ENCODE results near the gene OOEP. TPM values are rescaled to one million over a fixed set of nuclear protein-coding genes. Genes with fewer than 3 reads are reported as not detected.

Gene OOEP
- total and polyA plus RNA-seq, 5 donors from 2014 or later: 0.23 to 1.1 (median 0.51) TPM

- Mint-ChIP-seq H3K27me3 (peaks cover 69% of the 10 kb centered on the region), H3K36me3 (no peaks in the 10 kb centered on the region), H3K9me3 (peaks cover 0 to 4% (median 0%) of the 10 kb centered on the region in 7 donors), H3K27ac (no peak overlapping the region), H3K4me3 (no peak overlapping the region), H3K4me1 (no peaks in the 10 kb centered on the region)
- Histone ChIP-seq H3K27ac (ENCODE audit: insufficient read depth, low read length, poor library complexity, severe bottlenecking) (no peak overlapping the region), H3K9me3 (ENCODE audit: control insufficient read depth in 2 of 2, low read length in 2 of 2) (no peaks in the 10 kb centered on the region), H3K4me1 (ENCODE audit: control insufficient read depth, insufficient read depth, low read length, poor library complexity, severe bottlenecking) (no peaks in the 10 kb centered on the region), H3K4me3 (ENCODE audit: low read depth, low read length) (no peak overlapping the region), H3K27me3 (ENCODE audit: control insufficient read depth, insufficient read depth, low read length) (peaks cover 16% of the 10 kb centered on the region), H3K36me3 (ENCODE audit: control insufficient read depth, insufficient read depth, low read length) (no peaks in the 10 kb centered on the region)
- ATAC-seq (ENCODE audit: low read depth in 2 of 2) (no peak), DNase-seq (no peak)
Observed at GRCh38 chr6:73348550-73349204, 21.0 kb downstream of the OOEP start.

- peaks cover 0 to 2% (median 0%) of the 10 kb centered on the region in 7 donors for H3K9me3 Mint-ChIP-seq
- H3K4me3 Mint-ChIP-seq: no peak overlapping the region
- no peaks in the 10 kb centered on the region for H3K36me3 Mint-ChIP-seq
- Histone ChIP-seq H3K36me3 (ENCODE audit: control insufficient read depth, insufficient read depth, low read length) (no peaks in the 10 kb centered on the region), H3K9me3 (ENCODE audit: control insufficient read depth in 2 of 2, low read length in 2 of 2) (no peaks in the 10 kb centered on the region), H3K27ac (ENCODE audit: insufficient read depth, low read length, poor library complexity, severe bottlenecking) (no peak overlapping the region), H3K27me3 (ENCODE audit: control insufficient read depth, insufficient read depth, low read length) (peaks cover 5% of the 10 kb centered on the region), H3K4me1 (ENCODE audit: control insufficient read depth, insufficient read depth, low read length, poor library complexity, severe bottlenecking) (no peaks in the 10 kb centered on the region), H3K4me3 (ENCODE audit: low read depth, low read length) (no peak overlapping the region)
- ATAC-seq (ENCODE audit: low read depth in 2 of 2) (no peak), DNase-seq (no peak)
- H3K27ac Mint-ChIP-seq: no peak overlapping the region
- no peaks in the 10 kb centered on the region for H3K4me1 Mint-ChIP-seq
- H3K27me3 Mint-ChIP-seq: peaks cover 47% of the 10 kb centered on the region
Observed at GRCh38 chr6:73343164-73343563, 26.5 kb downstream of the OOEP start.

- peaks cover under 1% of the 10 kb centered on the region for H3K27me3 ChIP-seq (ENCODE audit: control insufficient read depth, insufficient read depth, low read length)
- ATAC-seq (ENCODE audit: low read depth in 2 of 2) (no peak), DNase-seq (no peak)
- peaks cover 39% of the 10 kb centered on the region for H3K27me3 Mint-ChIP-seq
- H3K27ac ChIP-seq (ENCODE audit: insufficient read depth, low read length, poor library complexity, severe bottlenecking): no peak overlapping the region
- H3K36me3 ChIP-seq (ENCODE audit: control insufficient read depth, insufficient read depth, low read length): no peaks in the 10 kb centered on the region
- no peaks in the 10 kb centered on the region for H3K36me3 Mint-ChIP-seq
- no peaks in the 10 kb centered on the region for H3K4me1 ChIP-seq (ENCODE audit: control insufficient read depth, insufficient read depth, low read length, poor library complexity, severe bottlenecking)
- no peaks in the 10 kb centered on the region for H3K9me3 ChIP-seq (ENCODE audit: control insufficient read depth in 2 of 2, low read length in 2 of 2)
- H3K27ac Mint-ChIP-seq: no peak overlapping the region
- no peaks in the 10 kb centered on the region for H3K4me1 Mint-ChIP-seq
- H3K4me3 ChIP-seq (ENCODE audit: low read depth, low read length): no peak overlapping the region
- peaks cover 0 to 2% (median 0%) of the 10 kb centered on the region in 7 donors for H3K9me3 Mint-ChIP-seq
- H3K4me3 Mint-ChIP-seq: no peak overlapping the region
Observed at GRCh38 chr6:73342174-73342573, 27.5 kb downstream of the OOEP start.

- no peaks in the 10 kb centered on the region for H3K4me1 Mint-ChIP-seq
- DNase-seq: no peak
- no peak overlapping the region for H3K4me3 Mint-ChIP-seq
- no peaks in the 10 kb centered on the region for H3K9me3 Mint-ChIP-seq
- H3K27me3 Mint-ChIP-seq: peaks cover 31% of the 10 kb centered on the region
- Histone ChIP-seq H3K9me3 (ENCODE audit: control insufficient read depth in 2 of 2, low read length in 2 of 2) (no peaks in the 10 kb centered on the region), H3K4me1 (ENCODE audit: control insufficient read depth, insufficient read depth, low read length, poor library complexity, severe bottlenecking) (no peaks in the 10 kb centered on the region), H3K27me3 (ENCODE audit: control insufficient read depth, insufficient read depth, low read length) (no peaks in the 10 kb centered on the region), H3K4me3 (ENCODE audit: low read depth, low read length) (no peak overlapping the region), H3K36me3 (ENCODE audit: control insufficient read depth, insufficient read depth, low read length) (no peaks in the 10 kb centered on the region), H3K27ac (ENCODE audit: insufficient read depth, low read length, poor library complexity, severe bottlenecking) (no peak overlapping the region)
- no peak for ATAC-seq (ENCODE audit: low read depth in 2 of 2)
- no peak overlapping the region for H3K27ac Mint-ChIP-seq
- H3K36me3 Mint-ChIP-seq: no peaks in the 10 kb centered on the region
Observed at GRCh38 chr6:73341335-73341734, 28.4 kb downstream of the OOEP start.

- no peak overlapping the region for H3K4me3 ChIP-seq (ENCODE audit: low read depth, low read length)
- Mint-ChIP-seq H3K4me3 (no peak overlapping the region), H3K27ac (no peak overlapping the region), H3K4me1 (no peaks in the 10 kb centered on the region), H3K36me3 (no peaks in the 10 kb centered on the region), H3K27me3 (peaks cover 28% of the 10 kb centered on the region), H3K9me3 (no peaks in the 10 kb centered on the region)
- no peaks in the 10 kb centered on the region for H3K4me1 ChIP-seq (ENCODE audit: control insufficient read depth, insufficient read depth, low read length, poor library complexity, severe bottlenecking)
- DNase-seq (no peak), ATAC-seq (ENCODE audit: low read depth in 2 of 2) (no peak)
- no peaks in the 10 kb centered on the region for H3K9me3 ChIP-seq (ENCODE audit: control insufficient read depth in 2 of 2, low read length in 2 of 2)
- no peaks in the 10 kb centered on the region for H3K27me3 ChIP-seq (ENCODE audit: control insufficient read depth, insufficient read depth, low read length)
- no peaks in the 10 kb centered on the region for H3K36me3 ChIP-seq (ENCODE audit: control insufficient read depth, insufficient read depth, low read length)
- no peak overlapping the region for H3K27ac ChIP-seq (ENCODE audit: insufficient read depth, low read length, poor library complexity, severe bottlenecking)
Observed at GRCh38 chr6:73340048-73340447, 29.6 kb downstream of the OOEP start.

- no peaks in the 10 kb centered on the region for H3K9me3 ChIP-seq (ENCODE audit: control insufficient read depth in 2 of 2, low read length in 2 of 2)
- no peak for DNase-seq
- Mint-ChIP-seq H3K9me3 (no peaks in the 10 kb centered on the region), H3K27me3 (peaks cover 23% of the 10 kb centered on the region), H3K4me3 (no peak overlapping the region), H3K27ac (no peak overlapping the region), H3K4me1 (no peaks in the 10 kb centered on the region), H3K36me3 (no peaks in the 10 kb centered on the region)
- ATAC-seq (ENCODE audit: low read depth in 2 of 2): no peak
- H3K4me3 ChIP-seq (ENCODE audit: low read depth, low read length): no peak overlapping the region
- no peaks in the 10 kb centered on the region for H3K27me3 ChIP-seq (ENCODE audit: control insufficient read depth, insufficient read depth, low read length)
- no peaks in the 10 kb centered on the region for H3K4me1 ChIP-seq (ENCODE audit: control insufficient read depth, insufficient read depth, low read length, poor library complexity, severe bottlenecking)
- H3K27ac ChIP-seq (ENCODE audit: insufficient read depth, low read length, poor library complexity, severe bottlenecking): no peak overlapping the region
- no peaks in the 10 kb centered on the region for H3K36me3 ChIP-seq (ENCODE audit: control insufficient read depth, insufficient read depth, low read length)
Observed at GRCh38 chr6:73339340-73339739, 30.4 kb downstream of the OOEP start.

GRCh38 chr6:73329201-73329600, 40.5 kb downstream of the OOEP start:
- Histone ChIP-seq H3K4me3 (ENCODE audit: low read depth, low read length) (no peak overlapping the region), H3K27me3 (ENCODE audit: control insufficient read depth, insufficient read depth, low read length) (peaks cover 13% of the 10 kb centered on the region), H3K36me3 (ENCODE audit: control insufficient read depth, insufficient read depth, low read length) (no peaks in the 10 kb centered on the region), H3K9me3 (ENCODE audit: control insufficient read depth in 2 of 2, low read length in 2 of 2) (no peaks in the 10 kb centered on the region), H3K4me1 (ENCODE audit: control insufficient read depth, insufficient read depth, low read length, poor library complexity, severe bottlenecking) (no peaks in the 10 kb centered on the region), H3K27ac (ENCODE audit: insufficient read depth, low read length, poor library complexity, severe bottlenecking) (no peak overlapping the region)
- H3K36me3 Mint-ChIP-seq: no peaks in the 10 kb centered on the region
- no peak overlapping the region for H3K27ac Mint-ChIP-seq
- H3K4me1 Mint-ChIP-seq: peaks cover 0 to 5% (median 1%) of the 10 kb centered on the region in 4 donors
- no peaks in the 10 kb centered on the region for H3K9me3 Mint-ChIP-seq
- DNase-seq (peak in 1 of 3 donors; percentile 9), ATAC-seq (ENCODE audit: low read depth in 2 of 2) (no peak)
- H3K4me3 Mint-ChIP-seq: no peak overlapping the region
- peaks cover 23% of the 10 kb centered on the region for H3K27me3 Mint-ChIP-seq

- Mint-ChIP-seq H3K4me3 (no peak overlapping the region), H3K27ac (no peak overlapping the region)
- no peak for ATAC-seq (ENCODE audit: low read depth in 2 of 2)
Observed at GRCh38 chr6:73328790-73329189, 40.9 kb downstream of the OOEP start.

More at GRCh38 chr6:73328790-73329189, 40.9 kb downstream of the OOEP start:
- Mint-ChIP-seq H3K27me3 (peaks cover 23% of the 10 kb centered on the region), H3K4me1 (peaks cover 0 to 5% (median 1%) of the 10 kb centered on the region in 4 donors), H3K9me3 (no peaks in the 10 kb centered on the region), H3K36me3 (no peaks in the 10 kb centered on the region)
- H3K36me3 ChIP-seq (ENCODE audit: control insufficient read depth, insufficient read depth, low read length): no peaks in the 10 kb centered on the region
- no peak for DNase-seq
- H3K27me3 ChIP-seq (ENCODE audit: control insufficient read depth, insufficient read depth, low read length): peaks cover 13% of the 10 kb centered on the region
- no peak overlapping the region for H3K27ac ChIP-seq (ENCODE audit: insufficient read depth, low read length, poor library complexity, severe bottlenecking)
- H3K9me3 ChIP-seq (ENCODE audit: control insufficient read depth in 2 of 2, low read length in 2 of 2): no peaks in the 10 kb centered on the region
- no peaks in the 10 kb centered on the region for H3K4me1 ChIP-seq (ENCODE audit: control insufficient read depth, insufficient read depth, low read length, poor library complexity, severe bottlenecking)
- H3K4me3 ChIP-seq (ENCODE audit: low read depth, low read length): no peak overlapping the region
